ENCODE data around the gene CTRB1.

CTRB1 gene

DNA sequence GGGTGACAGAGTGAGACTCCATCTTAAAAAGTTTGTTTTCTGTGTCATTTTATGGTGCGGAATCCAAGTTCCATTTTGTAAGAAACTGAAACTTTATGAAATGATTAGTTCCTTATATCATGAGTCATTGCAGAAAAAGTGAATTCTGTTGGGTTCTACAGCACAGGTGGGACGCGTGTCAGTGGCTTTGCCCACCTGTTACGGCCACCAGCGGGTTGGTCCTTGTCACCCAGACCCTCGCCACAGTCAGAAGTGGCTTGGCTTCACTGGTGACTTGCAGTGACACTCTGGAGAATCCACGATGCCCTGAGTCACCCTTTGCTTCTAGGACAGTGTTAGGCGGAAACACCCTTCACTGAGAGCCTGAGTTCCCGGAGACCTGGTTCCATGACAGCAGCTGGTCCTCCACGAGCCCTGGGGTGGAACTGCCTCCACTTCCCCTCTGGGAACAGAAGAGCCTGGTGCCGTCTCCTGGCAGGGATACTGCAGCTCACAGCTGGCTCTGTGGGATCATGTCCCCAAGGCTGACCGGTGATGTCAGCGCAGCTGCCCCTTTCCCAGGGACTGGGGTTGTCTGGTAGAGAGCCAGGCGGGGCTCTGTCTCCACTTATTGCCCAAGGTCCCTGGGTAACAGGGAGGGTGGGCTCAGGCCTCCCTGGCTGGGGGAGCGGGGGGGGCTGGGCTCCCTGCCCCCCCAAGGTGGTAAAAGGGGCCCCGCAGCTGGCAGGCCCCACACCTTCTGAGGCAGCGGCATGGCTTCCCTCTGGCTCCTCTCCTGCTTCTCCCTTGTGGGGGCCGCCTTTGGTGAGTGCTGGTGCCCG, at the start of gene CTRB1:
TSS of gene CTRB1 (plus strand) at position 733 of the 821 bp plus-strand sequence. CDS start at position 753, 20 bp downstream.
- DNase-seq, result no peak

- no peak for DNase-seq
Observed at GRCh38 chr16:75169899-75170405, 48.8 kb upstream of the CTRB1 start.

GRCh38 chr16:75172578-75172977, 46.2 kb upstream of the CTRB1 start:
- no peak for DNase-seq

GRCh38 chr16:75175074-75175473, 43.7 kb upstream of the CTRB1 start:
- DNase-seq, result no peak

DNA sequence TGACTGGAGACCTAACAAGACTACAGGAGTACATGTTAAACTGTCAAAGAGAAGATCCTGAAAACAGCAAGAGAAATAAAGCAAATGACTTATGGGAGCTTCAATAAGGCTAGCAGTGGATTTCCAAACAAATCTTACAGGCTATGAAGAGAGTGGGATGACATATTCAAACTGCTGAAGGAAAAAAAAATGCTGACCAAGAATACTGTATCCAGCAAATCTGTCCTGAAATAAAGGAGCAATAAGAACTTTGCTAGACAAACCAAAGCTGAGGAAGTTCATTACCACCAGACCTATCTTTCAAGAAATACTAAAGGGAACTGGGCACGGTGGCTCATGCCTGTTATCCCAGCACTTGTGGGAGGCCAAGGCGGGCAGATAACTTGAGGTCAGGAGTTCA, 41.9 kb upstream of the CTRB1 start:
- DNase-seq, result no peak

DNA sequence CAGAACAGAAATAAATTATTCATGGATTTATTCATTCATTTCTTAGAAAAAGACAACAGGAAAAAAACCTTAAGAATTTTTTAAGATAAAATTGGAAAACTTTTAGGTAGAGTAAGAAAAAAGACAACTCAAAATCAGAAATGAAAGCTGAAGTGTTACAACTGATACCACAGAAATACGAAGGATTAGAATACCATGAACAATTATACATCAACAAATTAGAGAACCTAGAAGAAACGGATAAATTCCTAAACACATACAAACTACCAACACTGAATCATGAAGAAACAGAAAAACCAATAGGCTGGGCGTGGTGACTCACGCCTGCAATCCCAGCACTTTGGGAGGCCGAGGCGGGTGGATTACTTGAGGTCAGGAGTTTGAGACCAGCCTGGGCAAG, 39.6 kb upstream of the CTRB1 start:
- no peak for DNase-seq

- no peak for DNase-seq
Observed at GRCh38 chr16:75181630-75182029, 37.2 kb upstream of the CTRB1 start.

DNA sequence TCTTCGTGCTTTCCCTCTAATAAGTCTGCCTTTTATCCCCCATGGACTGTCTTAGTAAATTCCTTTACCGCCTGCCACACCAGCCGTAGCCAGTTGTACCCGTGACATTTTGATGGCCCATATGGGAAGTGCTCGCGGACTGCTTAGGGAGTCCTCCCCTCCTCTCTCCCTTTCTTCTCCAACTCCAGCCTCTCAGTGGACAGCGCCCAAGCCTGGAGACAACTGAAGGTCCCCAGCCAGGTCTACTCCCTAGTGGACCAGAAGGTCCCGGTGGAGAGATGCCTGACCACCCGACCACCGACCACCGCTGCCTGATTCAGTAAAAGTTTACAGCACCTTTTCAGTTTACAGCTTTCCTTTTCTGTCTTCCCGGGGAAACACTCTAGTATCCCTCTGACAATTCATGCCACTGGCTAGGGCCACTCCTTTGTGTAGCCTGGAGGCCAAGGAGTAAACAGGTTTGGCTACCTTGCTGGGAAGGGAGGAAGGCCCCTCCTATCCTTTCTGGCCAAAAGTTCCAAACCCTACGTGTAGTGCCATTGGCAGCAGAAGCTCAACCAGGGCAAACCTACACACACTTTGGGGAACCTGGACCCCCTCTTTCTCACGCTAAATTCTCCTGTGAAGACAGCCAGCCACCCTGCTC, 29.8 kb upstream of the CTRB1 start:
- DNase-seq, result no peak

GRCh38 chr16:75189638-75190245, 29.0 kb upstream of the CTRB1 start:
- DNase-seq, result no peak

DNA sequence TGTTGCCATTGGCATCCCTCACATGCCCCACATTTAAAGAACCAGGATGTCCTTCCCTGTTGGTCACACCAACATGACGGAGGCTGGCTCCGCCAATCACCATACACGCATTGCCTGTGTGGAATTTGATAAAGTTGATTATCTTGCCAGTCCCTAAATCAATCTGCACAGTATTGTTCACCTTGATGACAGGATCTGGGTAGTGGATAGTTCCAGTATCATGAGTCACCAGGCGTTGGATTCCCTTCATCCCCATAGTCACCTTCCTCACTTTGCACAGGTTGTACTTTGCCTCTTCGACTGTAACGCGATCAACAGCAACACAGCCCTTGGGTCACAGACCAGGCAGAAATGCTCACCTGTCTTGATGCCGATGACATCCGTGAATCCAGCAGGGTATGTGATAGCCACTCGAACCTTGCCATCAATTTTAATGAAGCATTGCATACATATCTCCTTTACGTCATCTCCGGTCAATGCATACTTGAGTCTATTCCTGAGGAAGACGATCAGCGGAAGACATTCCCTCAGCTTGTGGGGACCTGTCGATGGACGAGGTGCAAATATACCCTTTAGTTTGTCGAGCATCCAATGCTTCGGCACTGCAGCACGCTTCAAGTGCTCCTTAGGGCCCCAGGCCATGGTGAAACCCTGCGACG, 26.1 kb upstream of the CTRB1 start:
- no peak for DNase-seq

GRCh38 chr16:75193265-75193650, 25.5 kb upstream of the CTRB1 start:
- no peak for DNase-seq

DNA sequence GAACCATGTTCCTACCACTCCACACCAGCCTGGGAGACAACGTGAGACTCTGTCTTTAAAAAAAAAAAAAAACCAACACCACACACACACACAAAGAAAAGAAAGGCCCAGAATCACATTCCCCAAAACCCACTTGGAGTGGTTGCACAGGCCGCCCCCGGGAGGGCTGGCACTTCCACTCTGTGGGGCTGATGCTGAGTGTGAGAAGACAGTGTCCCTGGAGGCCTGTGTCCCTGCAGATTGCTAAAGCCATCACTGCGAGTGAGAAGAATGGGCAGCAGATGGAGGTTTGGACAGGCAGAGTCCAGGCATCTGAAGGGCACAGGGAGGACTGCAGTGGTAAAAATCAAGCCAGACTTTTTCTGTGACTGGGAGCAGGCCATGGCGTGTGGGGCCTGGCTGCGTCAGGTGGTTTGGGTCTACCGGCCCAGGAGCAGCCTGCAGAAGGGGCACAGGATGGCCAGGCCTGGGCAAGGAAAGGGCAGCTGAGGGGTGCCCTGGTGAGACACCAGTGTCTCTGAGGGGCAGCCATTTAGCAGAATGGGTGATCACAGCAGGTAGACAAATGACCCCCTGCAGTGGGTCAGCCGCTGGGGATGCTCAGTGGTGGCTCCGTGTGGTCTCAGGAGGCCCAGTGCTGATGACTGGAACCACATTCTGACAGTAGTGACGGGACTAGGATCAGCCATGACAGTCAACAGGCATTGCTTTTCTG, 24.9 kb upstream of the CTRB1 start:
- no peak for DNase-seq

- no peak for DNase-seq
Observed at GRCh38 chr16:75195811-75196790, 22.7 kb upstream of the CTRB1 start.

- DNase-seq, result no peak
Observed at GRCh38 chr16:75196836-75197235, 22.0 kb upstream of the CTRB1 start.

DNA sequence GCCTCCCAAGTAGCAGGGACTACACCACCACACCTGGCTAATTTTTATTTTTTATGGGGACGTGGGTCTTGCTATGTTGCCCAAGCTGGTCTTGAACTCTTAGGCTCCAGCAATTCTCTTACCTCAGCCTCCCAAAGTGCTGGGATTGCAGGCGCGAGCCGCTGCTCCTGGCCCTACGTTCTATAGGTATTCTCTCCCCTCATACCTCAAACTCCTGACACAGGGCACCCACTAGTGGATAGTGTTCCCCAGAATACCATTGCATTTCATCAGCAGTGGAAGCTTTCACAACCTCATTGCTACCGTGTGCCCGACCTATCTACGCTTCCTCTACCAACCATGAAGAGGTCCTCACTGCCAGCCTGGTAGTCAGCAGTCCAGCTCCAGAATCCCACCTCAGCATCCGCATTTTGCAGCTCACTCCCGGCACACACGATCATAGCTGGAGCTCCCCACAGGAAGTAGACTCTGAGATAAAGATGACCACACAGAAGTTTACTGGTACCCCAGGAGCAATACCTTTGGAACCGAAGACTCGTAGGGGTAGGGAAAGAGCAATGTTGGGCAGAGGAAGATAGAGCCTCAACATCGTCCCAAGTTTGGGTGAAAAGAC, 21.2 kb upstream of the CTRB1 start:
- no peak for DNase-seq

GRCh38 chr16:75198135-75198600, 20.6 kb upstream of the CTRB1 start:
- DNase-seq, result no peak

DNA sequence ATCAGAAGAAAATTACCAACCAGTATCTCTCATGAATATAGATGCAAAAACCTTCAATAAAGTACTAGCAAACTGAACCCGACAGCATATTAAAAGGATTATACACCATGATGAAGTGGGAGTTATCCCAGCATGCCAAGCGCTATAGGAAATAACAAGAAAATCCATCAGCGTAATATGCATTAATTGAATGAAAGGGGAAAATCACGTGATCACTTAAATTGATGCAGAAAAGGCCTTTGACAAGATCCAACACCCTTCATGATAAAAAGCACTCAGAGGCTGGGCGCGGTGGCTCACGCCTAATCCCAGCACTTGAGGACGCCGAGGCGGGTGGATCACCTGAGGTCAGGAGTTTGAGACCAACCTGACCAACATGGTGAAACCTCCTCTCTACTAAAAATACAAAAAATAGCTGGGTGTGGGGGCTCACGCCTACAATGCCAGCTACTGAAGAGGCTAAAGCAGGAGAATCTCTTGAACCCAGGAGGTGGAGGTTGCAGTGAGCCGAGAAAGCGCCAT, 16.7 kb upstream of the CTRB1 start:
- DNase-seq, result no peak

GRCh38 chr16:75203096-75203495, 15.7 kb upstream of the CTRB1 start:
- DNase-seq, result no peak

DNA sequence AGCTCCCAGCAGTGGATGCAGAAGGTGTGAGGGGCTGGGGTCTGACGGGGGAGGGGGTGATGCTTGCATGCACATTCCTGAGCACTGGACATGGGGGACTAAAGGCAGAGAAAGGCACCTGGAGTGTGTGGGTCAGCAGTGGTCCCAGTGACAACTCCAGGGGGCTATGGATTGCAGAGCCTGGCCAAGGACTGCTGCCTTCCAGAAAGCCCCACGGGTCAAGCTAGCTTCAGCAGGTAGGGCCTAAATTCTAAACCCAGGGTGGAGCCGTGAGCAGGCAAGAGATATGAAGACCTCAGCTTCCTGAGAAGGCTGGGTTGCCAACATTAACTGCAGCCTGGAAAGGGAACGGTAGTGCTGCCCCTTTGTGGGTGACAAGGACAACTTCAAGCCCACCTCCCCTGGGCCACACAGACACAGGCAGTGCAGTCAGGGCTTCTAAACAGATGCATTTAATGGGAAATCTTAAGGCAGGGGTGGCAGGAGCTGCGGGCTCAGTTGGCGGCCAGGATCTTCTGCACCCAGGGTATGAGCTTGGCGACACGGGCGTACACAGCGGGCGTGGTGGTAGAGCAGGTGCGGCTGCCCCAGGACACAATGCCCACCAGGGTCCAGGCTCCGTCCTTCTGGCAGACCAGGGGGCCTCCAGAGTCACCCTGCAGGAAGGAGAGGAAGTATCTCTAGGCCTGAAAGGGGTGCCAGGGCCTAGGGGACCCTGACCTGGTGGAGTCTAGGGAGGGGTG, 14.9 kb upstream of the CTRB1 start:
- DNase-seq, result no peak

DNA sequence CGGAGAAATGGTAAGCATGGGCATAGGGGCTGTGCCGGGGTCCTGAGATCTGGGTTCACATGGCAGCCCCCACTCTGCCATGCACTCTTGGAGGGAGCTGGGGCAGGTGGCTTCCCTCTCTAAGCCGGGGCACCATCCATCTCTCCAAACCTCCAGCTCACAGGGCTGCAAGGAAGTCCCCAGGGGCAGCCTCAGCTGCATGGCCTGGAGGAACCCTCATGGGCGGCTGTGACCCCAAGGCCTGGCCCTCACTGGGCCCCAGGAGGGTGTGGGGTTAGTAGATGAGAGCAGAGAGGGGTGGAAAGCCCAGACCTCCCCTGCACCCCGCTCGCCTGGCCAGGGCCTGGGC, 14.4 kb upstream of the CTRB1 start:
- DNase-seq, result no peak
